ENCODE data around the gene POLR2C. TPM values are rescaled to one million over a fixed set of nuclear protein-coding genes. Genes with fewer than 3 reads are reported as not detected.

POLR2C gene
- 15.9 and 29.5 TPM in 2 replicates for polyA plus RNA-seq

GRCh38 chr16:57462209-57462977 is at the start of gene POLR2C:
Gene POLR2C, plus strand, starts transcription at chr16:57462679. Its CDS starts 46 bp downstream, at chr16:57462725.

DNA sequence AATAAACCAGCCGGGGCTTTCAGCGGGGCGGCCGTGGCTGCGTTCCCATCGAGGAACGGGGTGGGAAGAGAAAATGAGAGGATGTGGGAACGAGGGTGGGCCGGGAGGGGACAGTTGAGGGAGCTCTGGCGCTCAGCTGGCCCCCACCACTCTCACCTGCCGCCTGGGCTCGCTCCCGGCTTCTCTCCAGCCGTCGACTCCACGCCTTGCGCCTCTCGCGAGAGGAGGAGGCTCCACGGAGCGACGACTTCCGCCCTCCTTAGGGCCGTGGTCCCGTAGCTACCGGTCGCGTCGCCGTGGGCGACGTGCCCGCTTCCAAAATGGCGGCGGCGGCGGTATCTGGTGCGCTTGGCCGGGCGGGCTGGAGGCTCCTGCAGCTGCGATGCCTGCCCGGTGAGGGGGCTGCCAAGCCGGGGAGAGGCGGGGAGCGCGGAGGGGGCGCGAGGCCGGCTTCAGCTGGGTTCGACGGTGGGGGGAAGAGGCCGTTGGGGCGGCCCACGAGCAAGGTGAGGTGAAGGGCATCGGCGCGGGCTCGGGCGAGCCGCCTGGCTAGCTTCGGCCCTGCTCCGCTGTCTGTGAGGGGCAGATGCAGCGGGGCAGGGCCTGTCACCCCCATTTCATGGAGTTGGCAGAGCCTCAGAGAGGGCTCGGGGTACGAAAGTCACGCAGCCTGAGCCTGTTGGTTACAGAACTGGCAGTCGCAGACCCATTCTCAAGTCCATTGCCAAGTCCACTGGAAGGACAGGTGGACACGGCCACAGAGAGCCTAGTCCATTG is 15.1 kb upstream of the POLR2C start, which contains the start of the genes CIAPIN1 and COQ9:
CIAPIN1 (minus strand) TSS at position 200 of the 777 bp plus-strand sequence. CDS start 6,457 bp downstream, outside the sequence.
COQ9 (plus strand) TSS at position 294 of the 777 bp plus-strand sequence; CDS start at position 321, 27 bp downstream.

DNA sequence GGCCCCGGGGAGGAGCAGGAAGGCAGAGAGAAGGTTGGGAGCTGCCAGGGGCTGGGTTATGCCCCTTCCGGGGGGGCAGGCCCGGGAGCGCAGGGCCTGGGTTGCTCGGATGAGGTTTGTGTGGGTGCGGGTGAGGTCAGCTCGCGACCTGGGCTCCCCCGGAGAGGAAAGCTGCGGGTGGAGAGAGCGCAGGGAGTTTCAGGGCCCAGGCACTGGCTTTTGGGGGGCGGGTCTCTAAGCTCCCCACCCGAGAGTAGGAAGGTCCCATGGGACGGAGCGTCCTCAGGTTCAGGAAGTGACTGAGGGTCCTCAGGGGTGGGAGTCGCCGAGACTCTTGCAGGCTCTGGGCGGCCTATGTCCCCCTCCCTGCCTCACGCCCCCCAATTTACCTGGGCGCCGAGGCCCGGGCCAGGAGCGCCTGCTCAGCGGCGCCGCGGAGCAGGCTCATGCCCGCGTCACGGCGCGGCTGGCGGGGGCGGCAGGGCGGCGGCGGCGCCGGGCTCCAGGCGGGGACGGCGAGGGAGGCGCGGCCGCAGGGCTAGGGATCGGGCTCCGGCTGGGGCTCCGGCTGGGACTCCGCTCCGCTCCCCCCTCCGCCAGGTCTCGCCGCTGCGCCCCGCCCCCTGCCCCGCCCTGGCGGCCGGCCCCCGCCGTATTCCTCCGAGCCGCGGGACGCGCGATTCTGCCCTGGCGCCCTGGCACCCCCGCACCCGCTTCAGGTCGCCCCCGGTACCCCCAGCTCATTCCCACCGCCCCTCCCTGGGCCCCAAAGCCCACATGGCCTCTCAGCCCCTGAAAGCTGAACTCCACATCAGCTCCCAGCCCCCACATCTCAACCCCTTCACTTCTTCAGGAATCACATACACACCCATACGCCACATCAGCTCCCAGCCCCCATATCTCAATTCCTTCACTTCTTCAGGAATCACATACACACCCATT is 23.7 kb downstream of the POLR2C start, which contains the start of gene DOK4:
DOK4 (minus strand) TSS at position 578 of the 942 bp plus-strand sequence. CDS start 6,986 bp downstream, outside the sequence.

Other genes with a start within 250 kb of the POLR2C start
- gene ARL2BP, start 217.4 kb upstream of the POLR2C start, polyA plus RNA-seq, result 28.9 and 35.2 TPM in 2 replicates
- gene PLLP, start 178.0 kb upstream of the POLR2C start, polyA plus RNA-seq, result 0.55 and 1.4 TPM in 2 replicates
- gene CCL22, start 103.9 kb upstream of the POLR2C start, polyA plus RNA-seq, result not detected in 2 replicates
- 15.3 and 16.5 TPM in 2 replicates for gene CX3CL1, start 90.2 kb upstream of the POLR2C start, polyA plus RNA-seq
- gene CCL17, start 57.9 kb upstream of the POLR2C start, polyA plus RNA-seq, result not detected in 2 replicates
- 77.0 and 80.1 TPM in 2 replicates for gene CIAPIN1, start 15.3 kb upstream of the POLR2C start, polyA plus RNA-seq
- gene COQ9, start 15.2 kb upstream of the POLR2C start, polyA plus RNA-seq, result 31.4 and 34.8 TPM in 2 replicates
- 0.77 and 1.6 TPM in 2 replicates for gene DOK4, start 23.8 kb downstream of the POLR2C start, polyA plus RNA-seq
- 0.46 TPM in 1 of 2 replicates, not detected in the other for gene CCDC102A, start 73.9 kb downstream of the POLR2C start, polyA plus RNA-seq
- not detected in 2 replicates for gene ADGRG5, start 80.0 kb downstream of the POLR2C start, polyA plus RNA-seq
- gene ADGRG1, start 166.0 kb downstream of the POLR2C start, polyA plus RNA-seq, result 2.3 and 3.7 TPM in 2 replicates
- gene ADGRG3, start 205.6 kb downstream of the POLR2C start, polyA plus RNA-seq, result not detected in 2 replicates
- not detected in 2 replicates for gene DRC7, start 232.1 kb downstream of the POLR2C start, polyA plus RNA-seq